Measurements from ENCODE around the gene NDOR1.

DNA sequence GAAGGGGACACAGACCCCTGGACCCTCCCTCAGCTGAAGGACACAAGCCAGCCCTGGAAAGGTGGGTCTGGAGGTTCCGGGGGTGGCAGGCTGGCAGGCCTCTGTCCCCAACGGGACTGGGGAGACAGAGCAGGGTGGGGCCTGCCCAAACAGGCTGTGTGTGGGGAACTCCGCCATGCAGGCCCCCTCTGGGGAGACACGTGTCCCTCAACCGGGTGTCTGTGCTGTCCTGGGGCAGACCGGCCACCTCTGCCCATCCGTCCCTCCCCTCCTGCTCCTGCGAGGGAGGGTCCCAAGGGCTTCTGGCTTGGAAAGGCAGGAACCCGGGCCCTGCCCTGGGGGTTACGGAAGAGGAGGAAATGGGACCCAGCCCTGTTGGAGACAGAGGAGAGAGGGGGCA is 26.6 kb downstream of the NDOR1 start:
- TF ChIP-seq, protein P1, sequence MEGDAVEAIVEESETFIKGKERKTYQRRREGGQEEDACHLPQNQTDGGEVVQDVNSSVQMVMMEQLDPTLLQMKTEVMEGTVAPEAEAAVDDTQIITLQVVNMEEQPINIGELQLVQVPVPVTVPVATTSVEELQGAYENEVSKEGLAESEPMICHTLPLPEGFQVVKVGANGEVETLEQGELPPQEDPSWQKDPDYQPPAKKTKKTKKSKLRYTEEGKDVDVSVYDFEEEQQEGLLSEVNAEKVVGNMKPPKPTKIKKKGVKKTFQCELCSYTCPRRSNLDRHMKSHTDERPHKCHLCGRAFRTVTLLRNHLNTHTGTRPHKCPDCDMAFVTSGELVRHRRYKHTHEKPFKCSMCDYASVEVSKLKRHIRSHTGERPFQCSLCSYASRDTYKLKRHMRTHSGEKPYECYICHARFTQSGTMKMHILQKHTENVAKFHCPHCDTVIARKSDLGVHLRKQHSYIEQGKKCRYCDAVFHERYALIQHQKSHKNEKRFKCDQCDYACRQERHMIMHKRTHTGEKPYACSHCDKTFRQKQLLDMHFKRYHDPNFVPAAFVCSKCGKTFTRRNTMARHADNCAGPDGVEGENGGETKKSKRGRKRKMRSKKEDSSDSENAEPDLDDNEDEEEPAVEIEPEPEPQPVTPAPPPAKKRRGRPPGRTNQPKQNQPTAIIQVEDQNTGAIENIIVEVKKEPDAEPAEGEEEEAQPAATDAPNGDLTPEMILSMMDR (IDR thresholded peaks at IDR 0.05; ENCODE audit: control extremely low read depth in 1 of 3, insufficient read depth in 1 of 3, low read depth in 1 of 3, low read length in 3 of 3), result no peak
- TF ChIP-seq POLR2A (IDR thresholded peaks at IDR 0.05; ENCODE audit: control extremely low read depth in 1 of 2, low read depth in 2 of 2, low read length in 2 of 2), result no peak
- TF ChIP-seq BCL11A (IDR thresholded peaks at IDR 0.05; ENCODE audit: low read depth in 2 of 2, low read length in 2 of 2), result no peak
- no peak for TF ChIP-seq TAF1 (IDR thresholded peaks at IDR 0.05; ENCODE audit: low read depth, low read length)
- TF ChIP-seq, protein P2, sequence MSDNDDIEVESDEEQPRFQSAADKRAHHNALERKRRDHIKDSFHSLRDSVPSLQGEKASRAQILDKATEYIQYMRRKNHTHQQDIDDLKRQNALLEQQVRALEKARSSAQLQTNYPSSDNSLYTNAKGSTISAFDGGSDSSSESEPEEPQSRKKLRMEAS (IDR thresholded peaks at IDR 0.05), result no peak
- no peak for TF ChIP-seq POLR2AphosphoS5 (IDR thresholded peaks at IDR 0.05; ENCODE audit: low read depth, low read length)
- TF ChIP-seq YY1 (IDR thresholded peaks at IDR 0.05; ENCODE audit: low read depth, low read length), result no peak
- no peak for TF ChIP-seq RAD21 (IDR thresholded peaks at IDR 0.05 in 1 of 2, conservative IDR thresholded peaks at IDR 0.05 in 1 of 2; ENCODE audit: low read depth in 2 of 2, low read length in 2 of 2)
- TF ChIP-seq JUND (IDR thresholded peaks at IDR 0.05; ENCODE audit: low read length), result no peak
- no peak for TF ChIP-seq HDAC6 (IDR thresholded peaks at IDR 0.05; ENCODE audit: low read depth, low read length)
- TF ChIP-seq CHD2 (IDR thresholded peaks at IDR 0.05; ENCODE audit: low read length), result no peak
- TF ChIP-seq EP300 (IDR thresholded peaks at IDR 0.05; ENCODE audit: borderline replicate concordance in 1 of 2, low read depth in 2 of 2, low read length in 2 of 2), result no peak
- no peak for TF ChIP-seq FOSL1 (IDR thresholded peaks at IDR 0.05; ENCODE audit: insufficient read depth, low read depth, low read length)

All from H1 (cell line).